NCI-H446 treated with DMSO at 0.1 percent for 48 hours (cell line): ENCODE measurements around the gene LDLRAD3.
A peak's percentile ranks its signal among the peaks of the same experiment; 100 is the strongest.
"Not testable (repeated sequence)": the region's sequence is repeated elsewhere in the genome, so short reads cannot be mapped to it uniquely, and the experiment has no call there.

Experiments used
- DNase-seq: peaks from one replicate; lab custom pipeline; 2025; lab: John Stamatoyannopoulos, UW

LDLRAD3 gene

DNA sequence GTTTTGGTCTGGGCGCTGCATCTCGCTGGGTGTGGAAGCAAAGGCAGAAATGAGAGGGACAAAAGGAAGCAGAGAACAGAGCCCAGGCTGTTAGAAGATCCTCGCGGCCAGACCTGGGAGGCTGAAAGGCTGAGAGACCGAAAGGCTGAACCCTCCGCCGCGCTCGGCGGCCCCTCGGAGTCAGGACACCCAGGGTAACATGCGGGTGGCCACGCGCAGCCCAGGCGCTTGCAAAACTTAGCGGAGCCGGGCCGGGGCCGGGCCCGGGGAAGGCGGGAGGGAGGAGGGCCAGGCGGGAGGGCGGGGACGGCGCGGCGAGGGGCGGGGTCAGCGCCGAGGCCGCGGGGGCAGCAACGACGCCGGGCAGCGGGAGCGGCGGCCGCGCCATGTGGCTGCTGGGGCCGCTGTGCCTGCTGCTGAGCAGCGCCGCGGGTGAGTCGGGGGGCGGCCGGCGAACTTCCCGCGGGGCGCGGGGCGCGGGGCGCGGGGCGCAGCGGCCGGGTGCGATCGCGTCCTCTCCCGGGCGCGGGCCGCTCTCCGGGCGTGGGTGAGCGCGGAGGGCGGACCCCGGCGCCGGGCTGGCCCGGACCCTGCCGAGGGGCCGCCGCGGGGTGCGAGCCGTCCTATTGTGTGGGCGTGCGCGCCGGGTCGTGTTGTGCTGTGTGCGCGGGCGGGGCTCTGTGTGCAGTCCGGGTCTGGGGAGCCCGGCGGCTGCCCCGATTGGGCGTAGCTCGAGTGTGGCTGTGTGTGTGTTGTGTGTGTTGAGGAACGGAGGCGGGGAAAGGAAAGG is at the start of gene LDLRAD3:
LDLRAD3 (plus strand) TSS at position 350 of the 790 bp plus-strand sequence; CDS start at position 387, 37 bp downstream.
- DNase-seq = peak; percentile 62

GRCh38 chr11:35897019-35897418 is 46.8 kb upstream of the LDLRAD3 start:
- no peak for DNase-seq

- no peak for DNase-seq
Measured at GRCh38 chr11:35902961-35903360, 40.9 kb upstream of the LDLRAD3 start.

- no peak for DNase-seq
Measured at GRCh38 chr11:35905646-35906276, 38.1 kb upstream of the LDLRAD3 start.

DNA sequence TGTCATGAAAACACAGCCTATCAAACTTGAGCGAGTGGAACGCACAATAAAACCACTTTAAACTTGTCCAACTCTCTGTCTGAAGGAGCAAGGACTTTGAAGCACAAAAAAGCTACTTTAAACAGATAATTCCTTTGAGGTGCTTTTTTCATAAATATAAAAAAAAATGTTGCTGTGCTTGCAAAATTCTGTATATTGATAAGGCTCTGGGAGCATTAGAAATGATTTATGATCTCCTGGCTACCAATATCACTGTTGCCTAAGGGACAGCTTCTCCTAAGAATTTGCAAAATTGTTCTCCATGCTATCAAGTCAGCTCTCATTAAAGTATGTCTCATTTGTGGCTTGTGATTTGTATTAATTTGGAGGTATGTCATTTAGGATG is 37.6 kb upstream of the LDLRAD3 start:
- no peak for DNase-seq

GRCh38 chr11:35906681-35907080 is 37.2 kb upstream of the LDLRAD3 start:
- no peak for DNase-seq

DNA sequence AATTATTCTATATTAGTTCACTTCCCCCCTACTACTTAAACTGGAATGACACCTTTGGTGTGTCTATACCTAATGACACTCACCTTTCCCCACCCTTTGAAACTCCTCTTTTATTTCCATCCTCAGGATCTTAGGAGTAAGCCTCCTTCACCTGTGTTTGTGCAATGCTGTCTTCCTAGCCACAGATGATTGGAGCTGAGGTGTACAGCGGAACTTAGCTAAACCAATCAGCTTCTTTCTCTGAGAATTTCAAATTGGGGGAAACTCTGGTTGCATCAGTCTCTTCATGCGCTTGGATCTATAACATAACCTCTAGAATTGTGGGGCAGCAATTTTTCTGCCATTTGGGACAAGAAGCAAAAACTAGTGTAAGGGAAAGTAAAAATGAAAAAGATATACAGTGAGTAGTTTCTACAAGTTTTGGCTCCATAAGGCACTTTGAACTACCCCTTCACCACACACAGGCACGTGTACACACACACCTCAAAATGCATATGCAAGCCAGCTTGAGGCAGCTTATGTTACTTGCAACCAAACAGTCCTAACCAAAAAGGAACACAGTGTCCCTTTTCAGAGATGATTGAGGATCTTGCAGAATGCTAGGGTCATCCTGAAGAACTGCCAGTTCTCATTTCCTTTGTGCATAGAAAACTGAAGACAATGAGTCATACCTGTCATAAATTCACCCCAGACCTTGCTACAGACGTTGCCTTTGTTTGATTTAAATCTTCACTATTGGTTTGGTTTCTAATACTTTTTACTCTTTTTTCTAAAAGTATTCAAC is 36.0 kb upstream of the LDLRAD3 start:
- no peak for DNase-seq

DNA sequence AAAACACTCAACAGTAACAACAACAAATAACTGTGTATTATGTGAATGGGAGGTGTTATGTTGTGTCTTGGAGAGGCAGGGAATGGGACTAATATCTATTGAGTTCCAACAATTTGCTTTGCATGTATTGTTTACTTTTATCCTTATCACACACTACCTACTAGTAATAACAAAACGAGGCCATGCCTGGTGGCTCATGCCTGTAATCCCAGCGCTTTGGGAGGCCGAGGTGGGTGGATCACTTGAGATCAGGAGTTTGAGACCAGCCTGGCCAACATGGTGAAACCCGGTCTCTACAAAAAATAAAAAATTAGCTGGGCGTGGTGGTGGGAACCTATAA is 35.5 kb upstream of the LDLRAD3 start:
- DNase-seq = not testable (repeated sequence)

DNA sequence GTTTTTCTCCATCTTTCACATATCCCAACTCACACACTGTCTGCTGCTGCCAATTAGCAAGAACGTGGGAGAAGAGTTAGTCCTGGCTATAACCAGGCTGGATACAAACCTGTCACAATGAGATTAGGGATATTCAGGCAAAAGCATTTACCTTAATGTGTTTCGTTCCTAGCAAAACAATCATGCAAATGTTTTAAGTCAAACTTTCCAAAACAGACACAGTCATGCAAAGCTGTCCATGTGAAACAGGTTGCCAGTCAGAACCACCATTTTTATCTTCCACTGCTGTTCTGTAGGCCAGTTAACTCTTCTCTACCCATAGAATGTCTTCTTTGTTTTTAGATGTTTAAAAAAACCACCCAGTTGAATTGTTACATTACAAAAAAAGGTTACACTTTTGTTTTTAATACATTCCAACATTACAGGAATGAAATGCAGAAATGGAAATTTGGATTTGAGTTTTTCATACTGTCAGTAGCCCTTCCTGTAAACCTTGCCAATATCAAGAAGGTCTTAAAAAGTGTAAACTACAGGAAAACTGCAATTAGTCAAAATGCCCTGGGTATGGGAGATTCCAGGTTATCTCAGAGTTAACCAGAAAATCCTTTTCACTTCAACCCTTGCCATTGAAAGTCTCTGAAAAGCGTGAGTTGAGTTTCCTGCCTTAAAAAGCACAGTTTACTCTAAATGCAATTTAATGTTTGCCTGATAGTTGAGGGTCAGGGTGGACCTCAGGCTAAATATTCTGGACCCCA is 34.2 kb upstream of the LDLRAD3 start:
- DNase-seq = no peak

GRCh38 chr11:35911013-35911412 is 32.8 kb upstream of the LDLRAD3 start:
- DNase-seq = no peak

GRCh38 chr11:35911616-35912165 is 32.2 kb upstream of the LDLRAD3 start:
- DNase-seq = no peak

DNA sequence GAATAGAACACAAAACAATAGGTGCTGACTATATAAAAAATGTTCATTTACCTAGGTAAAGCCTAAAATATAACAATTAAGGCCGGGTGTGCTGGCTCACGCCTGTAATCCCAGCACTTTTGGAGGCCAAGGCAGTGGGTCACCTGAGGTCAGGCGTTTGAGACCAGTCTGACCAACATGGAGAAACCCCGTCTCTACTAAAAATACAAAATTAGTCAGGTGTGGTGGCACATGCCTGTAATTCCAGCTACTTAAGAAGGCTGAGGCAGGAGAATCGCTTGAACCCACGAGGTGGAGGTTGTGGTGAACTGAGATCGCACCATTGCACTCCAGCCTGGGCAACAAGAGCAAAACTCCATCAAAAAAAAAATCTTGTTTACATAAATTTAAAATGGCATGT is 31.4 kb upstream of the LDLRAD3 start:
- not testable (repeated sequence) for DNase-seq

- DNase-seq = no peak
Measured at GRCh38 chr11:35912883-35913624, 30.8 kb upstream of the LDLRAD3 start.

- DNase-seq = no peak
Measured at GRCh38 chr11:35914816-35915215, 29.0 kb upstream of the LDLRAD3 start.

GRCh38 chr11:35916270-35916669 is 27.6 kb upstream of the LDLRAD3 start:
- DNase-seq = no peak

DNA sequence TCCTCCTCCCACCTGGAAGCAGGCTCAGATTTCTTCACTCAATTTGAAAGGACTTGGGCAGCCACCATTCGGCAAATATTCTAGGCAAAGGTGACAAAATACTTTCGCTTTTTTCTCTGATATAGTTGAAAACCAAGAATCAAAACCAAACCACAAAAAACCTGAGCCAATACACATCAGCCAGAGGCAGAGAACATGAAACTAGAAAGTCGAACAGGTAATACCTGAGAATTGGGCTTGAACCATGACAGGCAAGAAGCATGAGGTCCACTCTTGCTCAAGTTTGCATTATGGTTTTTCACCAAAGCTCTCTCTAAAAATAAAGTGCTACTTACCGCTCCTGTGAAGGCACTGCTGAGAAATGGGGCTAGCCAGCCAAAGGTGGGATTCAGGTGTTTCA is 26.2 kb upstream of the LDLRAD3 start:
- DNase-seq = no peak

- DNase-seq = peak; percentile 71
Measured at GRCh38 chr11:35918716-35919115, 25.1 kb upstream of the LDLRAD3 start.

DNA sequence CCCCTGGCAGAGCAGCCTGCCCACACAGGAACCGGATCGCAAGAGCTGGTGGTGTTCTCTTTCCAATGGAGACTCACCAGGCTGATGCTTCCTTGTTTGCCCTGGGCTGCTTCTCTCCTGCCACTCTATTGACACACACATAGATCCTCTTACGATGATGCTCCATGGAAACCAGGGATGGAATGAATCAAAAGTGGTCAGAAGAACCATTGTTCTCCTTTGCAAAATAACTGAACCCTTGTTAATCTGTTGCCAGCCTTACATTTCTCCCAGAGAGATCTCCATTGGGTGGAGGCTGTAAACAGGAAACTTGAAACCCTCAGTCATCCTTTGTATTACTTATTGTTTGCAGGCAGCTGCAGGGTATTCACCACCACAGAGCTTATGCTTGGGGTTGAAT is 24.6 kb upstream of the LDLRAD3 start:
- DNase-seq = no peak

GRCh38 chr11:35923452-35923851 is 20.4 kb upstream of the LDLRAD3 start:
- no peak for DNase-seq

DNA sequence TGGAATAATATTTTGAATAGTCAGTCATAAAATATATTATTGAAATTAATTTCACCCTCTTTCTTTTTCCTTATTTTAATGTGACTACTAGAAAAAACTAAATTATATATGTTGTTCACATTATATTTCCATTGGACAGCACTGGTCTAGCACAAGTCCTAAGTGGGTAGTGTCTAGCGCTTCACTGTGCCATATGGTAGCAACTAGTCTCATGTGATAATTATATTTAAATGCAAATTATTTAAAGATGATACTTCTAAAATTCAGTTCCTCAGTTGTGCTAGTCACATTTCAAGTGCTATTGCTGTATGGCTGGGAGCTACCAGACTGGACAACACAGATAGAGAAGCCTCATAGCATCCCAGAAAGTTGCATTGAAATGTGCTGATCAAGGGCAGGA is 19.1 kb upstream of the LDLRAD3 start:
- no peak for DNase-seq

DNA sequence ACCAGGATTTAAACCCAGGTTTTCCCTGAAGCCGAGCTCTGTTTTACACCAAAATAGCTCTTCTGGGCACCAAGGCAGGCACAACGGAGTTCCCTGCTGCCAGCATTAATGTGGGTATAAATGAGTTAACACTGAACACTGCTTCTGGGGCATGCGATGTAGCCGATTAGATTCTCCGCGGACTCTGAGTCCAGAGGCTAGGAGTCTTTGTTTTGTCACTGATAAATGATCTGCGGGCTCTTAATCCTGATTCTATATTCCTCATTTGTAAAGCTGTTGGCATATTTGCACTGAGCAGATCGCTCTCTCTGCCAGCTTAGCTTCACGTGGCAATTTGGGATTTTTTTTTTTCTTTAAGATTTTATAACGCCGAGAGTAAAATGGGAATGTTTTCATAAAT is 16.8 kb upstream of the LDLRAD3 start:
- DNase-seq = no peak
